Activated CD4-positive, CD25-positive, alpha-beta regulatory T cell (primary cell): ENCODE measurements around the gene CD151.

Experiments
- DNase-seq, 4 experiments: peaks; one replicate each; lab custom pipeline; 2025; lab: John Stamatoyannopoulos, UW

Gene CD151

DNA sequence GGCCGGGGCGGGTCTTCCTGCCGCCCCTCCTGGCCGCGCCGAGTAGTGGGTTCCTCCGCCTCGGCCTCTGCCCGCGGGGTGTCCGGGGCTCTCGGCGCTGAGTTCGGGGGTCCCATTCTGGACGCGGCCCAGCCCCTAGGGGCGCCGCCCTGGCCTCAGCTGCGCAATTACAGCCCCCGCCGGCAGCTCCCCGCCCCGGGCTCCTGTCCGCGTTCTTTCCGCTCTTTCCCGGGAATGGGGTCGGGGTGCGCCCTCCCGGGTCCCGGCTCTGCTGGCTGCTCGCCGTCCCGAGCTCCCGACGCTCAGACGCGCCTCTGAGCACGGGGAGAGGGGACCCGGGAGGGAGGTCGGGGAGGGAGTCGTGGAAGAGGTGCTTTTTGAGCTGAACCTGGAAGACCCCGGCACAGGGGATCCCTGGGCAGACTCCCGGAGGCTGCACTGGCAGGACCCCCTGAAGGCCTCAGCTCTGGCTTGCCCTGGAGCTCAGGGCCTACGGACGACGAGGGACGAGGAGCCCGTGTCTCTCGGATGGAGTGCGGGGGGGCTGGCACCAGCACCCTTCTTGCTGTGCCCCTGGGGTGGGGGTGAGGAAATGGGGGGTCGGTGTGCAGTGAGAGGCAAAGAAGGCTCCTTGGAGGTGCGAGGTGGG lies 10.5 kb downstream of the CD151 start:
- no peak for DNase-seq

DNA sequence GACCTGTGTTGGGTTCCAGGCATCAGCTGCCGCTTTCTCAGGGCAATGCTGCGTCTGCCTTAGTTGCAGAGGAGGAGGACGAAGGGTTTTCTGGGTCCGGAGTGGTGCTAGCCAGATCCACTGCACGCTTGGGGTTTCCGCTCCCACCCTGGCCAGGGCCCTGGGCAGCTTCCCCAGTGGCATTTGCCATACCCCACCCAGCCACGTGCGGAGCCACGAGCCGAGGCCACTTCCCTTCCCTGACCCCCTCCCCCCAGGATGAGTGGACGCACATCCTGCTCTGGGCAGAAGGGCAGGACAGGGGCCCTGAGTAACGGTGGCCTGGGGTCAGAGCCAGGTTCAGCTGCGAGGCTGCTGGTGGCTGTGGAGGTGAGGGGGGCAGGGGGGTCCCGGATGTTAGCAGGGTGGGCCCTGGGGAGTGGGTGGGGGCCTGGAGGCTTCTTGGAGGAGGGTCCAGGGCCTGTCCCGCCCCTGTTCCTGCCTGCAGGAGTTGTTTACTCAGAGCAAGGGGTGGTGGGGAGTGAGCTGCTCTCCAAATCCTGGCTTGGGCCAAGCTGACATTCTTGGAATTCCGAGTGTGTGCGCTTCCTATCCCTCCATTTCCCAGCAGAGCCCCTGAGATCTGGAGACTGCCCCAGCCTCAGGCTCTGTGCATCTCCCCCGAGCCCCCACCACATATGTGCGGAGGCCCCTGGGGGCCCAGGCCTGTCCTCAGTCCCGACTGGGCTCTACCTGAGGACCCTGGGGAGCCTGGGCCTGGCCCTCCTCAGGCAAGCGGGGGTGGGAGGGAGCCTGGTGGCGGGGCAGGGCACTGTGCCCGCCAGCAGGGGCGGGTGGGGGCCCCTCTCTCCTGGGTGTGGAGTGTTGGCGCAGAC lies 11.3 kb downstream of the CD151 start:
- no peak for DNase-seq

DNA sequence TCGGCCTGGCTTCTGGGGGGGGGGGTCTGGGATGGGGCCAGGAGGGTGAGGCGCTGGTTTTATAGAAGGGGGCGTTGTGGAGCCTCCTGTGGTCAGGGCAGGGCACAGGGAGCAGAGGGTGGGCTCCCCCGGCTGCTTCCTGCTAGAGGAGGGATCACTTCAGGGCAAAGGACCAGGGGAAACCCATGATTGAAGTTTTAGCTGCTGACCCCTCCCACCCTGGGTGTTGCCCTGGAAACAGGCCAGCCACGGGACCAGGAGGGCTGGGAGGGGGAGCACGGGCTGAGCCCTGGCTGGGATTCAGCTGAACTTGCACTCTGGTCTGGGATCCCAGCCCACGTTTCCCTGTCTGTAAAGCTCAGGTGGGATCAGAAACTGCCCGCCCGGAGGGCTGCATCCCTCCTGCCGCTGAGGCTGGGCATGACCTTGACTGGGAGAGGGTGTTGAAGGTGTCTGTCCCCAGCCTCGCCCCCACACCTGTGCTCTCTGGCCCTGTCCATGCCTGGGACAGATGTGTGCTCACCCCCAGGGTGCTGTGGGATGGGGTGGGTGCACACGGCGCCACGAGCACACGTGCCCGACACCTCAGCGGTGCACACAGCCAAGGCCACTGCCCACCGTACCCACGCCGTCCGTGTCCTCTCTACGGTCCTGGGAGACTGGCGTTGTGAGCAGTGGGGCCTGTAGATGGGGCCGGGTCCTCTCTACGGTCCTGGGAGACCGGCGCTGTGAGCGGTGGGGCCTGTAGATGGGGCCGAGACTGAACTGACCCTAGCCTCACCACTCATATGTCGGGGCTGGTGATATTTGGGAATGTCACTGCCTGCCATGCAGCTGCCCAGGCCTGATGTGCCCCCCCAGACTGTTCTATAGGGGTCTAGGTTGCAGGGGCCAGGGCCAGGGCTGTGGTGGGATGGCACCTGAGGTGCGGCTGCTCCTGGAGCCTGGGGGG lies 12.2 kb downstream of the CD151 start:
- DNase-seq = no peak

DNA sequence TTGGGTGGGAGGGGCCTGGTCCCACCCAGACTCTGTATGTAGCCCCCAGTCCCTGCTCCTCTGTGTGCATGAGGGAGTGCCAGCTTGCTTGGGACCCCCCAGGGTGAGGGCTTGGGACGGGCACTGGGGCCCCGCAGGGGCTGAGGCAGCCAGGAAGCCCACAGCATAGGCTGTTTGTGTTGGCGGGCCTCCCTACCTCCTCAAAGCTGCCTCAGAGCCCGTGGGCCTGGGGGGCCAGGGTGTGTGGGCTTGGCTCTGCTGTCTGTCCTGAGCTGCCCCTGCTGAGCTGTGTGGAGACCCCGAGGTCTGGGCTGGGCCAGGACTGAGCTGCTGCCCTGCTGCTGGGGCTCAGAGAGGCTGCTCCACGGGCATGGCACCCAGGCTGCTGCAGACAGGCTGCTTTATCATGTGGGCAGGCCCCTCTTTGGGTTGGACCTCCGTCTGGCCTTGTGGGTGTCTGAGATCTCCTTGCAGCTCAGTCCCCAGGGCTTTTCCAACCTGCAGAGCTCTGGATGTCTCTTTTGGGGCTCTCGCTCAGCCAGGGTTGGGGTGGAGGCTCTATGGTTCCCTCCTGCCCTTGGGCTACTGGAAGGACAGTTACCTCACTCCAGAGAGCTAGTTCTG lies 13.2 kb downstream of the CD151 start:
- no peak for DNase-seq

DNA sequence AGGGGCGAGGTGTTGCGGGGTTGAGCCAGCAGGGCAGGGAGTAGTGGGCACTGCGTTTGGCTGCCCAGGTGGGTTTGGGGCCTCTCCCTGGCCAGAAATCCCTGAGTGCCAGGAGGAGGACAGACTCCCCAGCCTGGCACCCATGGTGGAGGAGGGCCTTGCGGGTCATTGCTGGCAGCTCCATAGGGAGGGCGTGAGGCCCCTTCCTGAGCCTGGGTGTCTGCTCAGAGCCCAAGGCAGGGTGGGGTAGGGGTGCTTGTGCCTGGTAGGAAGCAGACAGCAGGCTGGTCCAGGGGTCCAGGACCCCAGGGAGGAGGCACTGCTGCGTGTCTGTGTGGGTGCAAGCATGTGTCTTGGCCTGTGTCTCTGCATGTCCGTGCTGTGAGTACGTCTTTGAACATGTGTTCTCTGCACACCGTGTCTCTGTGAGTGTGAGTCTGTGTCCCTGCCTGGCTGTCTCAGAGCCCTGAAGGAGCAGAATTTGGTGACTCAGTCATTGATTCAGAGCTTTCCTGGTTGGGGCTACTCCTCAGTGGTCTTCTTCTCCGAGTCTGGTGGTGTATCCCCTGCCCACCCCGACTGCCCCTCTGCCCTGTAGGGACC lies 13.8 kb downstream of the CD151 start:
- no peak for DNase-seq

DNA sequence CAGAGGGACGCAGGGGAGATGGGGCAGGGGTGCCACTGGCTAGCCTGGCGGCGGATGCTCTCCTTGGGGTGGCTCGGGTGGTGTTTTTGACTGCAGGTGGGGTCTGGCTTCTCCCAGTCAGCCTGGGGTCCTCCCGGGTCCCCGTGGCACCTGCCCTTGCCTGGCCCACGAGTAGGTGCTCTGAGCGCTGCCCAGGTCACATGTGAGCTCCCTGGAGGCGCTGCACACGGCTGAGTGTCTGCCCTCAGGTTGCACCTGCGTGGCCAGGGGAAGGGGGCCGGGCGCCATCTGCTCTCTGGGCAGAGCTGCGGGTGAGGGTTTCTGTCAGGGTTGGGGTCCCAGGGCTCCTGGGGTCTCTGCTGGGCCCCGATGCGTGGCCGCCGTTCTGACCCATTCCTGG lies 15.1 kb downstream of the CD151 start:
- no peak for DNase-seq

DNA sequence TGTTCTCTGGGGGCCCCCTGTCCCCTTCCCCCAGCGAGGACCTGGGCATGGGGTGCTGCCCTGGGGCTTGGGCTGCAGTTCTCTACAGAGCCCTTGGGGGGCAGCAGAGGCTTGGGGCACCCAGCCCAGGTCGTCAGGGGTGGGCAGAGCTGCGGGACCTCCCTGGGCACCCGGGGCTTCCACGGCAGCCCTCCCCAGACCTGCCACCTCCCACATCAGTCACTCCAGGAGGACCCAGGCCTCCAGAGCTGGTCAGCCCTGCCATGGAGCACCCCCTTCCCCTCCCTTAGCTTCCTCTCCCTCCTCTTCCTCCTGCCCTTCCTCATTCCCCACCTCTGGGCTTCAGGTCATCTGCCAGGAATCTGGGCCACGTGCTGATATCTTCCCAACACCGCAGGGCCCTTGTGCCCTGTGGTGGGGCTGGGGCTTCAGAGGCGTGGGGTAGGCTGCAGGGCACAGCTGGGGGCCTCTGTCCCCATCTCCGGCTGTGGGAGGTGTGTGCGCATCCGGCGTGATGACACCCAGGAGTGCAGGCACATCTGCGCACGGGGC lies 15.7 kb downstream of the CD151 start:
- DNase-seq = peak in 3 of 4 experiments; percentile 45 to 48 (median 47)

DNA sequence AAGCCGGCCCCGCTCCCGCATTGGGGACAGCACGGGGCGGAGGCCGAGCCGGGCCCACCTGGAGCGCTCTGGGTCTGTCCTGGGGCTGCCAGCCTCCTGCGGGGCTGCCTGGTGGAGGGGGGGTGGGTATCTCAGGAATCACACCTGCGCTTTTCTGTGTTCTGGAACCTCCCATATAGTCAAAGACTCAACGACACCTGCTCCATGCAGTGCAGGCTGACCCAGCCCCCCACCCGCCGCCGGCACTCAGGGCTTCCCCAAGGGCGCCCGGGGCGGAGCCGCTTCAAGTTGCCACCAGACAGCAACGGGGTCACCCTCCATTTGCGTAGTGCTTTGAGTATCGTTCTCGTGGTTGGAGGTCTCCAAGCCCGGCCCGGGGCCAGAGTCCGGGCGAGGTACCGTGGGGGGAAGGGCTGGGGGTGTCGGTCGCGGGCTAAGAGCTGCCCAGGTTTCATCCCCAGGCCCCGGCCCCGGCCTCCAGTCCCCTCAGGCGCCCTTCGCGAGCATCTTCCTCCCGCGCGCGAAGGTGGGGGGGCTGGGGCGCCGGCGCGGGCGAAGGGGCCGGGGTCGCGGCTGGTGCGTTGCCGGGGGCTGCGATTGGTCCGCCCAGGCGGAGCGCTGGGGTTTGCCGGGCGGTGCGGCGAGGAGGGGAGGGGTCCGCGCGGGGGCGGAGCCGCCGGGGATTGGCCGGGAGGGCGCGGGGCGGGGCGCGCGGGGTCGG lies 16.5 kb downstream of the CD151 start:
- no peak for DNase-seq

DNA sequence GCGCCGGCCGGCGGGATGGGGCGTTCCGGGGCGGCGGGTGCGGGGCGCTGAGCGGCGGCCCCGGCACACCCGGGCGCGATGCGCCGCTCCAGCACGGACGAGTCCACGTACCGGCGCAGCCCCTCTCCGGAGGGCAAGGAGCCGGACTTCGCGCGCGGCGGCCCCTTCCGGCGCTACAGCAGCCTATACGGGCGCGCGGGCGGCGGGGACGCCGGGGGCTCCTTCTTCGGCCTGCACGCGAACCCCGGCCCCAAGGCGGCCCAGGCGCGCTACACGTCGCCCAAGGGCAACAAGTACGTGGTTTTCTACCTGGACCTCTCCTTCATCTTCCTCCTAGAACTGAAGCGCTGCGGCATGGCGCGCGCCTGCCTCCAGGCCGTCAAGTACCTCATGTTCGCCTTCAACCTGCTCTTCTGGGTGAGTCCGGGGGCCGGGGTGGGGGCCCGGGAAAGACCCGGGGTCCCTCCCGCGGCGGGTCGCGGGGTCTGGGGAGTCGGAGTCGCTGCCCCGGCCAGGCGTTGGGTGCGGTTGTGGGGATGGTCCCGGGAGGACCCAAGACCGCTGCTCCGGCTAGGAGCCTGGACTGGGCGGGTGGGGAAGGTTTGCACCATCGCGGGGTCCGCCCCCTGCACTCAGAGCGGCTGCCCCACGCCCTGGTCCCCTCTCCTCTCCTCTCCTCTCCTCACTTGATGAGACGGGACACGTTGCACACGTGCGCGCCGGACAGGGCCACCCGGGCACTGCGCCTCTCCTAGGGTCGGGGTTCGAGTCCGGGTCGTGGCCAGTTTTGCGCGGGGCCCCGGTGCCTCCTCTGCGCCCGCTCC lies 17.4 kb downstream of the CD151 start:
- no peak for DNase-seq

DNA sequence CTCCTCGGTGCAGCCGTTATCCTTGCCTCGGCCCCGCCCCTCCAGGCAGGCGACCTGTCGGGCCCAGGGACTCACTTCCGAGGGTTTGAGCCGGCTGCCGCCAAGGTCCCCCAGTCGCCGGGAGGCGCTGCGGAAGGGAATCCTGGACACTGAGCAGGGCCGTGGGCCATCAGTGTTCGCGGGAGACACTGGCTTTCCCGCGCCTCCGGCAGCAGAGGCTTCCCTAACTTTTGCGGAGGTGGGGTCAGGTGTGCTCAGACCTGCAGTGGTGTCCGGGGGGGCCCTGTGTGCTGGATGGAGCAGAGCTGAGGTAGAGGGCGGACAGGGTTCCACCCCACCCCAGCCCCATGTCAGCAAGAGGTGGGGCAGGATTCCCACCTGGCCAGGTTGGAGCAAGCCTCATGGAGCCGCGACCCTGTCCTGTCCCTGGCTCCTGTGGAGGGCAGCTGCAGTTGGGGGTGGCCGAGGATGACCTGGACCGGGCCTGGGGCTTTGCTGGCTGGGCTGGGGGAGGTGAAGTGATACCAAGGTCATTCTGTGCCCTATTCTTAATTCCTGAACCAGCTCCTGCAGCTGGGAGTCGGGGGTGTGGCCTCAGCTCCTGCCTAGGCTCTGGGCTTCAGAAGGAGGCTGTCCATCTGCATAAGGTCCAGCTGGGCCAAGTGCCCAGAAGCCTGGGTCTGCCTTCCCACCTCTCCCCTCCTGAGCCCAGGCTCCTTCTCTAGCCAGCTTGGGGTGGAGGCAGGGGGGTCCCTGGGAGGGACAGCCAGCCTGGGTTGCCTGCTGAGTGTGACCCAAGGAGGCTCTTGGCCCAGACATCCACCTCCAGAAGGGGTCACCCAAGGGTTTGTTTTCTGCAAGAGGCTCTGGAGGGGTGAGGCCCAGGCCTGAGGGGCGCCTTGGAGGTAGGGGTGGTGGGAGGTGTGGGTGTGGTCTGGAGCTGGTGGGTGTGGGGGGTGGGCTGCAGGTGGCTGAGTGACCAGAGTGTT lies 18.3 kb downstream of the CD151 start:
- DNase-seq = no peak

DNA sequence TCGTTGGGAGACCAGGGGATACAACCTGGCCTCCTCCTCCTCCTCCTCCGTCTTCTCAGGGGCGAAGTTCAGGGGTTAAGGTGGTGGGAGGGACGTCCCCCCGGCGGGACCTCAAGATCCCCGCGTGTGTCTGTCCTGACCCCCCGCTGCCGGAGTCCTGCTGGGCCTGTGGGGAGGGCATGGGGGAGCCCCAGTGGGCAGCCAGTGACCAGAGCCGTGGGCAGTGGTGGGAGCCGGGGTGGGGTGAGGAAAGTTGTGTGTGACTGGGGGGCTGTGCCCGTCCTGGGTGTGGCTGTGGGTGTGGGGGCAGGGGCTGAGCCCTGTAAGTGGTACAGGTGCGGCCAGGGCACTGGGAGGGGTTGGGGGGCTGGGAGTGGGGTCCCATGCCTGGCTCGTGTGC lies 20.0 kb downstream of the CD151 start:
- no peak for DNase-seq

DNA sequence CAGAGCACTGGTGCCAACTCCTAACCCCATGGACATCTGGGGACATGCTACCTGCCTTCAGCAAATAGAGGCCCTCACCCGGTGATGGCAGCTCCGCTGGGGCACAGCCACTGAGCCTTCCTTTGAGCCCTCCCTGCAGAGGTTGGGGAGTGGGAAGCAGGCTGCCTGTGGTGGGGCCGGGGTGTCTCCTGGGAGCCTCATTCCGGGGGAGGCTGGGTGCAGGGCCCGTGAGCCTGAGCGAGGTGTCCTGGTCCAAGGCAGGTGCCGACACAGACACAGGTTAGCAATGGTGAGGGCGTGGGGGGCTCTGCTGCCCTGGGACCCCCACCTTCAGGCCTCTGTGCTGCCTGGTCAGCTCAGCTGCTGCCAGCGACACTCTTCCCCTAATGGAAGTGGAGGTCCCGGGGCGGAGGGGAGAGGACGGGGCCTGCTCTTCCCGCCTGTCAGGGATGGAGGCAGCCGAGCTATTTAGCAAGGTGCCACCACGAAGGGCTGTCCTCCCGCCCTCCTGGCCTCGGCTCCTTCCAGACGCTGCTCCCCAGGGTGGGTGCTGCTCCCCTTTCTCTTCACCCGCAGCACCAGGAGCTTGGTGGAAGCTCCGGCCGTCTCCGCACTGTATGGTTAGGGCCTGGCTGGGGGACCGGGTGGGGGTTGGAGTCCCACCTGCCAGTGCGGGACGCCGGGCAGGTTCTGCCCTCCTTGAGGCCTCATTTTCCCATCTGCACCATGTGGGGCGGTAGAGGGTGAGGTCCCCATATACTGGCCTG lies 21.1 kb downstream of the CD151 start:
- no peak for DNase-seq

DNA sequence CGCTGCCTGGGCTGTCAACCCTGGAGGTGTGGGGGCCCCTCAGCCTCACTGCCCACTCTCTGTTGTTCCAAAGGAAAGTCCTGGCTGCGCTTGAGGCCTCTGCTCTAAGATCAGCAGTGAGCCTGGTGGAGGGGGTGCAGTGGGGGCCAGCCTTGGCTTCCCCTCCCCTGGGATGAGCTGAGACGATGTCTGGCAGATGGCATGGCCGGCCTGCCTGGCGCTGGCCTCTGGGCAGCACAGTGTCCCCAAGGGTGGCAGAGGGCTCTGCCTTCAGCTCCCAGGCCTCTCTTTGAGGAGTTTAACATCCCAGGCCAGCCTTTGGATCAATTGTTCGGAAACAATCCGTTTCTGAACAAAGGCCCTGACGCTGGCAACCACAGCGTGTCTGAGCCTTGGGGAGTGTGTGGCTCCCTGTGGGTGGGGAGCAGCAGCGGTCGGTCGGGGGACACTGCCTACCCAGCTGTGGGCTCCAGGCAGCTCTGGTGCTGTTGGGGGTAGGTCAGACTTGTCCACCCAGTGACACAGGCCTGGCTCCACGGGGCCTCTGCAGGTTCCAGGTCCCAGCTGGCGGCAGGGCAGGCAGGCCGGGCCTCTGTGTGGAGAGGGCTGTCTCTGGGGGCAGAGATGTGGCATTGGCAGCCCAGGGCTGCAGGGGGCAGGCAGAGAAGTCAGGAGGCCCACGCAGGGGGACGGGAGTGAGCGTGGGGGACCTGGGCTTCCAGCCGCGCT lies 22.0 kb downstream of the CD151 start:
- DNase-seq = no peak

DNA sequence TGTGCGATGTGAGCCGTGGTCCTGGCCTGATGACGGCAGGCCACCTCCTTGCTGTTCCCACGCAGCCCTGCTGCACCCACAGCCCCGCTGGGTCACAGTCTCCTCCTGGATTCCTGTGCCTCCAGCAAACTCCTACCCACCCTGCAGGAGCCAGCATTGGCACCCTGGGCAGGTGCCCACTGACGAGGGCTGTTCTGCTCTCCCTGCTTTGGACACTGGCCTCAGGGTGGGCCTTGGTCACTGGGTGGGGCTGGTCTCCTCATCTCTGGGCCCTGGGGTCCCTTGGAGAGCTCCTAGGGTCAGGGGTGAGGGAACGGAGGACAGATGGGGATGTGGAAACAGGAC lies 22.6 kb downstream of the CD151 start:
- DNase-seq = no peak

DNA sequence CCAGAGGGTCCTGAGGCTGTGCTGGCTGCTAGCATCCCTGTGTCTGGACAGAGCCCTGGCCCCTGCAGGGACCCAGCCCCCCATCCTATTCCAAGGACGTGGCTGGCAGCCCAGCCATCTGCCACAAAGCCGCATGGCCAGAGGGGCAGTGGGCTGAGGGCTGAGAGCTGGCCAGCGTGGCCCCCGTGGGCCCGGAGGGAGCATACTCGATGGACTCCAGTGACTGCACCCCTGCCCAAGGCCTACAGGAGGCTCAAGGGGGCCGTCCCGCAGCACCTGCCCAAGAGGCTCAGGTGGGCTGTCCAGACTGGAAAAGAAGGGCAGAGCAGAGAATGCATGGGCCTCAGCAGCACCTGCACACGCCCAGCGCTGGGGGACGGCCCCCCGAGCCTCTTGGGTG lies 23.0 kb downstream of the CD151 start:
- DNase-seq = no peak

DNA sequence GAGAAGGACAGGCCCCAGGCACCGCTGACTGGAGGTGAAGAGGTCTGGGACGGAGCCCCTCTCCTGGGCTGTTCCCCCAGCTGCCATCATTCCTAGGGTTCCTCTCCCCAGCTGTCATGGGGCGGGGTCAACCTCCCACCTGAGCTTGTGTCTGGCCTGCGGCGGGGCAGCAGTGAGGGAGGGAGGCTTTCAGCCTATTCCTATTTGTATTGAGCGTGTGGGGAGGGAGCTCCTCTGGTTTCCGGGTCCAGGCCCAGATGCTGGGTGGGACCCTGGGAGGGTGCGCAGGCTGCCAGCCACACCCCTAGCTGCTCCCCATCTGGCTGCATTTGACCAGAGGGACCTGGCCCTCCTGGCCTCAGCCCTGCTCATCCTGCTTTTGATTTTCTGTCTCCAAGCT lies 23.6 kb downstream of the CD151 start:
- no peak for DNase-seq
